H9 (cell line): ENCODE data around the gene PDCL3. TPM values are rescaled to one million over a fixed set of nuclear protein-coding genes. Genes with fewer than 3 reads are reported as not detected.

Experiments
- DNase-seq: peaks from one replicate; pipeline ENCODE4 v3.0.0-alpha.2; 2017
- H2AFZ ChIP-seq: one replicate; pipeline ENCODE4 v1.6.1; 2013; ENCODE audit warnings: mild to moderate bottlenecking, low read length, control low read depth, moderate library complexity
- H2AK5ac ChIP-seq: 2 replicates; pipeline ENCODE4 v1.6.1; 2013; ENCODE audit warnings: low read length, control low read depth, mixed read lengths; ENCODE audit not compliant: insufficient read length
- H2BK120ac ChIP-seq: one replicate; pipeline ENCODE4 v1.6.1; 2013; ENCODE audit warnings: low read depth, mild to moderate bottlenecking, low read length, control low read depth, inconsistent platforms; ENCODE audit not compliant: poor library complexity, severe bottlenecking
- H2BK12ac ChIP-seq: 2 replicates; pipeline ENCODE4 v1.6.1; 2013; ENCODE audit warnings: low read length, control low read depth, mixed read lengths, low read depth; ENCODE audit not compliant: insufficient read length
- H2BK15ac ChIP-seq: 2 replicates; pipeline ENCODE4 v1.6.1; 2013; ENCODE audit warnings: low read depth, low read length, control low read depth
- H2BK20ac ChIP-seq: one replicate; pipeline ENCODE4 v1.6.1; 2013; ENCODE audit warnings: low read depth, mild to moderate bottlenecking, low read length, control low read depth, inconsistent platforms; ENCODE audit not compliant: poor library complexity, severe bottlenecking
- H2BK5ac ChIP-seq: 2 replicates; pipeline ENCODE4 v1.6.1; 2013; ENCODE audit warnings: low read length, control low read depth, mixed read lengths; ENCODE audit not compliant: insufficient read length
- H3K14ac ChIP-seq: 2 replicates; pipeline ENCODE4 v1.6.1; 2013; ENCODE audit warnings: low read length, control low read depth; ENCODE audit not compliant: insufficient read depth
- H3K18ac ChIP-seq: 2 replicates; pipeline ENCODE4 v1.6.1; 2013; ENCODE audit warnings: low read depth, mild to moderate bottlenecking, mixed read lengths, low read length, control low read depth; ENCODE audit not compliant: insufficient read length
- H3K23ac ChIP-seq: 2 replicates; pipeline ENCODE4 v1.6.1; 2013; ENCODE audit warnings: low read length, control low read depth, mixed read lengths, low read depth; ENCODE audit not compliant: insufficient read length
- H3K23me2 ChIP-seq: 2 replicates; pipeline ENCODE4 v1.6.1; 2013; ENCODE audit warnings: low read depth, mild to moderate bottlenecking, mixed read lengths, low read length, control low read depth; ENCODE audit not compliant: insufficient read length, poor library complexity, severe bottlenecking
- H3K27ac ChIP-seq: 2 replicates; pipeline ENCODE4 v1.5.1; 2013; ENCODE audit warnings: low read length, control low read depth, mixed read lengths, low read depth; ENCODE audit not compliant: insufficient read length
- H3K27me3 ChIP-seq: 2 replicates; pipeline ENCODE4 v1.6.1; 2013; ENCODE audit warnings: low read length, control low read depth, inconsistent platforms; ENCODE audit not compliant: insufficient read depth
- H3K4ac ChIP-seq: 2 replicates; pipeline ENCODE4 v1.6.1; 2013; ENCODE audit warnings: low read depth, mild to moderate bottlenecking, control low read depth, inconsistent platforms, low read length, moderate library complexity
- H3K4me1 ChIP-seq: 2 replicates; pipeline ENCODE4 v1.6.1; 2013; ENCODE audit warnings: low read length, control low read depth, inconsistent platforms; ENCODE audit not compliant: insufficient read depth
- H3K4me2 ChIP-seq: 2 replicates; pipeline ENCODE4 v1.6.1; 2013; ENCODE audit warnings: low read length, control low read depth, mixed read lengths; ENCODE audit not compliant: insufficient read length, insufficient read depth
- H3K56ac ChIP-seq: 2 replicates; pipeline ENCODE4 v1.6.1; 2013; ENCODE audit warnings: low read depth, mild to moderate bottlenecking, mixed read lengths, low read length, control low read depth; ENCODE audit not compliant: insufficient read length
- H3K79me1 ChIP-seq: 2 replicates; pipeline ENCODE4 v1.6.1; 2013; ENCODE audit warnings: low read depth, mild to moderate bottlenecking, moderate library complexity, low read length, control low read depth, inconsistent platforms; ENCODE audit not compliant: insufficient read depth, poor library complexity, severe bottlenecking
- H3K79me2 ChIP-seq: 2 replicates; pipeline ENCODE4 v1.6.1; 2013; ENCODE audit warnings: low read length, control low read depth, inconsistent platforms; ENCODE audit not compliant: insufficient read depth
- H3K9ac ChIP-seq: 2 replicates; pipeline ENCODE4 v1.6.1; 2013; ENCODE audit warnings: low read length, control low read depth, mixed read lengths; ENCODE audit not compliant: insufficient read length; ENCODE audit errors: extremely low read depth
- H3K9me3 ChIP-seq: one replicate; pipeline ENCODE4 v1.6.1; 2013; ENCODE audit warnings: low read depth, low read length, inconsistent platforms; ENCODE audit not compliant: control insufficient read depth
- H3T11ph ChIP-seq: one replicate; pipeline ENCODE4 v1.6.1; 2013; ENCODE audit warnings: mild to moderate bottlenecking, low read length, control low read depth, inconsistent platforms
- H4K20me1 ChIP-seq: one replicate; pipeline ENCODE4 v1.6.1; 2013; ENCODE audit not compliant: control insufficient read depth, insufficient read length, insufficient read depth
- H4K5ac ChIP-seq: 2 replicates; pipeline ENCODE4 v1.6.1; 2013; ENCODE audit warnings: low read depth, mild to moderate bottlenecking, mixed read lengths, low read length, control low read depth; ENCODE audit not compliant: insufficient read length
- H4K8ac ChIP-seq: replicated peaks from 2 replicates; pipeline ENCODE4 v1.6.1; 2013; ENCODE audit warnings: low read length, control low read depth, mixed read lengths, low read depth; ENCODE audit not compliant: insufficient read length
- H4K91ac ChIP-seq: 2 replicates; pipeline ENCODE4 v1.6.1; 2013; ENCODE audit warnings: low read depth, mild to moderate bottlenecking, moderate library complexity, mixed read lengths, low read length, control low read depth; ENCODE audit not compliant: insufficient read length
- H3K27ac Mint-ChIP-seq, 3 experiments: 2 replicates in 2 of 3; 3 replicates in 1 of 3; pipeline ENCODE4 v1.8.0; 2020 to 2021; ENCODE audit warnings: mixed read lengths in 3 of 3, mild to moderate bottlenecking in 1 of 3, moderate library complexity in 1 of 3
- H3K27me3 Mint-ChIP-seq: 2 replicates; pipeline ENCODE4 v1.8.0; 2021; ENCODE audit warnings: low read depth, mild to moderate bottlenecking, moderate library complexity, mixed read lengths
- H3K36me3 Mint-ChIP-seq, 3 experiments: 2 replicates in 2 of 3; 3 replicates in 1 of 3; pipeline ENCODE4 v1.8.0; 2020 to 2021; ENCODE audit warnings: low read depth in 3 of 3, mixed read lengths in 3 of 3; ENCODE audit not compliant: insufficient read depth in 1 of 3
- H3K4me1 Mint-ChIP-seq, 2 experiments: 2 replicates each; pipeline ENCODE4 v1.8.0; 2020; ENCODE audit warnings: mixed read lengths in 2 of 2
- H3K4me3 Mint-ChIP-seq, 2 experiments: 2 replicates in 1 of 2; 3 replicates in 1 of 2; pipeline ENCODE4 v1.8.0; 2020 to 2021; ENCODE audit warnings: mild to moderate bottlenecking in 2 of 2, mixed read lengths in 2 of 2, moderate library complexity in 1 of 2
- H3K9me3 Mint-ChIP-seq, 2 experiments: 2 replicates in 1 of 2; 3 replicates in 1 of 2; pipeline ENCODE4 v1.8.0; 2020; ENCODE audit warnings: mild to moderate bottlenecking in 2 of 2, mixed read lengths in 2 of 2, moderate library complexity in 1 of 2
- WGBS: extraction: QIAGEN DNeasy Blood & Tissue Kit; methylation state at CpG from one replicate; pipeline ENCODE4 v1.1.7; 2013; ENCODE audit warnings: missing lambda C conversion rate, low lambda C conversion rate, mixed read lengths; ENCODE audit not compliant: insufficient read length; ENCODE audit errors: extremely low coverage; 5-methylcytosine and 5-hydroxymethylcytosine counted together
- total RNA-seq: library from RNA; stranded (reverse); gene quantifications from 2 replicates; pipeline ENCODE4 v1.2.1, GENCODE V29; 2021
- TF ChIP-seq, protein P1 (sequence below): fragments of 200-600 bp; sonication (generic); conservative IDR thresholded peaks from 3 replicates; pipeline ENCODE4 v1.8.0; 2021; ENCODE audit warnings: antibody characterized with exemption, mild to moderate bottlenecking

The PDCL3 gene
- total RNA-seq, 1 experiment from 2014 or later, result 39.4 TPM

DNA sequence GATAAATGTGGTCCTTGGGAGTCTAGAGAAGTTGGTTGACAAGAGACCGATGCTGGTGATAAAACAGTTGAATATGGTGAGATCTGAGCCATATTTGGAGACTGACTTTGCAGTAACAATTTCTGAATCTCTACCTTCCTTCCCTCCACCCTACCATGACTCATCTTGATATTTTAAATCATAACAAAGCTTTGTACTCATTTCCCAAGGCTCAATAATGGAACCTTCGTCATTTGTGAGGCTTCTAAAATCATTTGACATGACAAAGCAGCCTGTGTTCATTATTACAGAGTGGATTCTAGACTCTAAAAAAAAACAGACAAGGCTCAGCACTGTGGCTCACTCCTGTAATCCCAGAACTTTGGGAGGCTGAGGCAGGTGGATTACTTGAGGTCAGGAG lies 38.5 kb upstream of the PDCL3 start:
- H3K79me1 ChIP-seq, result no peaks in the 10 kb centered on the region
- no peak overlapping the region for H3K18ac ChIP-seq
- H3K23ac ChIP-seq, result no peak overlapping the region
- no peaks in the 10 kb centered on the region for H3K4me1 ChIP-seq
- Mint-ChIP-seq H3K27me3 (no peaks in the 10 kb centered on the region), H3K9me3 (peaks cover 4 to 11% of the 10 kb centered on the region in 2 experiments), H3K4me3 (no peak overlapping the region), H3K4me1 (peaks cover 4 to 7% of the 10 kb centered on the region in 2 experiments; a peak in 3 of 4 replicates), H3K27ac (no peak overlapping the region), H3K36me3 (peaks cover 2 to 4% (median 3%) of the 10 kb centered on the region in 3 experiments; a peak in 4 of 7 replicates)
- H2AFZ ChIP-seq, result no peak overlapping the region
- H4K91ac ChIP-seq, result no peak overlapping the region
- H4K8ac ChIP-seq, result no peak overlapping the region
- no peaks in the 10 kb centered on the region for H3K23me2 ChIP-seq
- no peak overlapping the region for H2BK120ac ChIP-seq
- H3K4me2 ChIP-seq, result no peak overlapping the region
- no peak overlapping the region for H2AK5ac ChIP-seq
- H2BK5ac ChIP-seq, result no peak overlapping the region
- no peak overlapping the region for H2BK12ac ChIP-seq
- TF ChIP-seq, protein P1, sequence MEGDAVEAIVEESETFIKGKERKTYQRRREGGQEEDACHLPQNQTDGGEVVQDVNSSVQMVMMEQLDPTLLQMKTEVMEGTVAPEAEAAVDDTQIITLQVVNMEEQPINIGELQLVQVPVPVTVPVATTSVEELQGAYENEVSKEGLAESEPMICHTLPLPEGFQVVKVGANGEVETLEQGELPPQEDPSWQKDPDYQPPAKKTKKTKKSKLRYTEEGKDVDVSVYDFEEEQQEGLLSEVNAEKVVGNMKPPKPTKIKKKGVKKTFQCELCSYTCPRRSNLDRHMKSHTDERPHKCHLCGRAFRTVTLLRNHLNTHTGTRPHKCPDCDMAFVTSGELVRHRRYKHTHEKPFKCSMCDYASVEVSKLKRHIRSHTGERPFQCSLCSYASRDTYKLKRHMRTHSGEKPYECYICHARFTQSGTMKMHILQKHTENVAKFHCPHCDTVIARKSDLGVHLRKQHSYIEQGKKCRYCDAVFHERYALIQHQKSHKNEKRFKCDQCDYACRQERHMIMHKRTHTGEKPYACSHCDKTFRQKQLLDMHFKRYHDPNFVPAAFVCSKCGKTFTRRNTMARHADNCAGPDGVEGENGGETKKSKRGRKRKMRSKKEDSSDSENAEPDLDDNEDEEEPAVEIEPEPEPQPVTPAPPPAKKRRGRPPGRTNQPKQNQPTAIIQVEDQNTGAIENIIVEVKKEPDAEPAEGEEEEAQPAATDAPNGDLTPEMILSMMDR, result no peak
- no peak for DNase-seq
- H3K79me2 ChIP-seq, result no peaks in the 10 kb centered on the region
- no peak overlapping the region for H2BK15ac ChIP-seq
- H3K56ac ChIP-seq, result no peak overlapping the region
- no peak overlapping the region for H3K9ac ChIP-seq
- no peak overlapping the region for H3T11ph ChIP-seq
- no peak overlapping the region for H3K27ac ChIP-seq
- H4K5ac ChIP-seq, result no peak overlapping the region
- 0 out of 2 replicates have a peak, but pooled peaks cover 3% of the 10 kb centered on the region for H3K27me3 ChIP-seq
- H3K4ac ChIP-seq, result no peak overlapping the region
- H2BK20ac ChIP-seq, result no peak overlapping the region
- no peaks in the 10 kb centered on the region for H4K20me1 ChIP-seq
- no CpG with 5 or more reads among the region's 2 CpGs for WGBS
- H3K14ac ChIP-seq, result no peak overlapping the region
- H3K9me3 ChIP-seq, result no peaks in the 10 kb centered on the region
